CMK (cell line): ENCODE measurements around the gene LCE3E.
A peak's percentile ranks its signal among the peaks of the same experiment; 100 is the strongest.
"Not testable (repeated sequence)": the region's sequence is repeated elsewhere in the genome, so short reads cannot be mapped to it uniquely, and the experiment has no call there.

Experiments
- DNase-seq: peaks from one replicate; pipeline ENCODE4 v3.0.0-alpha.2; 2010; ENCODE audit warnings: low read depth

LCE3E gene, protein sequence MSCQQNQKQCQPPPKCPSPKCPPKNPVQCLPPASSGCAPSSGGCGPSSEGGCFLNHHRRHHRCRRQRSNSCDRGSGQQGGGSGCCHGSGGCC

GRCh38 chr1:152566681-152567080, at the start of gene LCE3E:
LCE3E (minus strand) TSS chr1:152566780; CDS start chr1:152566208, 572 bp downstream.
- no peak for DNase-seq

- no peak for DNase-seq
Measured at GRCh38 chr1:152613511-152613910, 46.9 kb upstream of the LCE3E start, which contains the start of gene LCE3B. LCE3B (plus strand) TSS chr1:152613811; CDS start chr1:152613811, 0 bp downstream.

DNA sequence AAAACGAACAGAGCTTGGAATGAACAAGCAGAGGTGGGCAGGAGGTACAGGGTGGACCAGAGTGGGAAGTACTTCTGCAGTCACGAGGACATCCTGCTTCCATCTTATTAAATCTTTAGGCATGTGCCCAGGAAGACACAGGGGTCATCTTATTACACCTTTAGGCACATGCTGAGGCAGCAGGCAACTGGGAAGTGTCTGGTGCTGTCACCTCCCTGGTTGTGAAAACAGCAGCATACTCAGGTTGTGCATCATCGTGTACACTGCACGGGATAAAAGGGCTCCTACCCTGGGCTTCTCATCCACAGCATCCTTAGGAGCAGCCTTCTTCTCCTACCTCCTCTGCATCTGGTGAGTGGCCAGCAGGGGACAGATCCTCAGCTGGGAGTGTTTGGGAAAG, 33.4 kb upstream of the LCE3E start, which contains the start of gene LCE3C:
Gene LCE3C, plus strand, starts transcription at position 301 of the 400 bp plus-strand sequence. CDS start 498 bp downstream, outside the sequence.
- no peak for DNase-seq

GRCh38 chr1:152596986-152597385, 30.4 kb upstream of the LCE3E start:
- DNase-seq = no peak

- DNase-seq = no peak
Measured at GRCh38 chr1:152585586-152585985, 19.0 kb upstream of the LCE3E start.

- DNase-seq = no peak
Measured at GRCh38 chr1:152582647-152583046, 16.1 kb upstream of the LCE3E start.

- DNase-seq = no peak
Measured at GRCh38 chr1:152580433-152580832, 13.9 kb upstream of the LCE3E start, which contains the start of gene LCE3D. LCE3D (minus strand) TSS chr1:152580516; CDS start chr1:152579936, 580 bp downstream.

DNA sequence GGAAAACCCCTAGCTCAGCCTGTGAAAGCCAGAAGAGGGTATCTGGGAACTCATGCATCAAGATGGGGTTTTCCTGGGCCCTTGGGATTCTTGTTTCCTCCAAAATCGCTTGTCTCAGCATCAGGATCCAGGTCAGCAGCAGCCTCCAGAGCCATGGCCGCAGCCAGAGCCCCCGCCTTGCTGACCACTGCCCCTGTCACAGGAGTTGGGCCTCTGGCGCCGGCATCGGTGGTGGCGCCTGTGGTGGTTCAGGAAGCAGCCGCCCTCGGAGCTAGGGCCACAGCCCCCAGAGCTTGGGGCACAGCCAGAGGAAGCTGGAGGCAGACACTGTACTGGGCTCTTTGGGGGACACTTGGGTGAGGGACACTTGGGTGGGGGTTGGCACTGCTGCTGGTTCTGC, 12.9 kb upstream of the LCE3E start:
- DNase-seq = not testable (repeated sequence)

DNA sequence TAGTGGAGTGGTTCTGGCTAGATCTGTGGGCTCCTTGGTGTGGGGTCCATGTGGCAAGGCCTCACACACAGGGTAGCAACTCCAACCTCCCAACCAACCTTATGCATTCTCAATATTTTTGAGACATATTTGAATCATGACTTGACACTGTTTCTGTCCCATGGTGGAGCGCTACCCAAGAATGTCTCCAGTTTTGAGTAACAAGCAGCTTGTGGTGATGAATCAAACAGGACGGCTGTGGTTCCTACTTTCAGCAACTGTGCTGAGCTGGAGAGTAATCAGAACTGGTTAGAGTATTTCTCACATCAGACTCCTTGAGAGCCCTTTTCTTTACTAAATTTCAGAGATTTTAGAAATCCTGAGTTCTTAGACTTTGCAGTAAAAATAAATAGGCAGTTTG, 10.6 kb upstream of the LCE3E start:
- DNase-seq = no peak

- no peak for DNase-seq
Measured at GRCh38 chr1:152565535-152566215, 905 bp downstream of the LCE3E start.

DNA sequence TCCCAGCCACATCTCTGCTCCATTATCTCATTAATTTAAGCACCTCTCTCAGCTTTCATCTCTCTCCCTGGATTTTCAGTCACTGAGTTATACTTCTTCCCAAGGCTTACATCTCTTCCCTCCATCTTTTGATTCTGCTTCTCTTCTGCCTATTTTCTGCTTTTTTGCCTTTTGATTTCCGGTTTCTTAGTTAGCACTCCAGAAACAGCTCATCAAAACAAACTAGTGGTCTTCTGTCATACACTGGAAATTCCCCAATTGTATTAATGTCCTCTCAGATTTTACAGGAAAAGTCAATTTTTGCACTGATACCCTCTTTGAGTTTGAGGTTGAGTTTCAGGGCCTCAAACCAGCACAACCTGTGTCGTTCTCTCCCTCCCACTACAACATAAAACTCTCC, 1.5 kb downstream of the LCE3E start:
- no peak for DNase-seq

DNA sequence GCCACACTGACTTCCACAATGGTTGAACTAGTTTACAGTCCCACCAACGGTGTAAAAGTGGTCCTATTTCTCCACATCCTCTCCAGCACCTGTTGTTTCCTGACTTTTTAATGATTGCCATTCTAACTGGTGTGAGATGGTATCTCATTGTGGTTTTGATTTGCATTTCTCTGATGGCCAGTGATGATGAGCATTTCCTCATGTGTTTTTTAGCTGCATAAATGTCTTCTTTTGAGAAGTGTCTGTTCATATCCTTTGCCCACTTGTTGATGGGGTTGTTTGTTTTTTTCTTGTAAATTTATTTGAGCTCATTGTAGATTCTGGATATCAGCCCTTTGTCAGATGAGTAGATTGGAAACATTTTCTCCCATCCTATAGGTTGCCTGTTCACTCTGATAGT, 18.2 kb downstream of the LCE3E start:
- DNase-seq = not testable (repeated sequence)

GRCh38 chr1:152546704-152547103, 19.9 kb downstream of the LCE3E start:
- peak; percentile 8 for DNase-seq

- DNase-seq = no peak
Measured at GRCh38 chr1:152543820-152544219, 22.8 kb downstream of the LCE3E start.

DNA sequence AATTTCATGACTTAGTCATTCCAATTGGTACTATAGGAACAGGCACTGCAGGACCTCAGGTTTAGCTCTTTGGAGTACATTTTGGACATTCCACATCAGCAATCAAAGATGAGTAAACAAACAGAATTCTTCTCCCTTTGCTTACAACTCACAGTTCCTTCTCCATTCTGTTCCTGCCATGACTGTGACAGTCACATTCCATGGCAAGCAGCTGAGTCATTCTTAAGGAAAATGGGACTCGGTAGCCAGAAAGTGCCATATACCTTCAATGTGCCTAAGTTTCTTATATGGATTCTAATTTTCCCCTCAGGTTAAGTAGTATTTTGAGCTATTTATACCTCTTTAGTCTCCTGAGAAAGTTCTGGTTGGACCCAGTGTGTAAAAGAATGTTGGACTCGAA, 26.7 kb downstream of the LCE3E start:
- no peak for DNase-seq

GRCh38 chr1:152537496-152537895, 29.1 kb downstream of the LCE3E start:
- DNase-seq = no peak

DNA sequence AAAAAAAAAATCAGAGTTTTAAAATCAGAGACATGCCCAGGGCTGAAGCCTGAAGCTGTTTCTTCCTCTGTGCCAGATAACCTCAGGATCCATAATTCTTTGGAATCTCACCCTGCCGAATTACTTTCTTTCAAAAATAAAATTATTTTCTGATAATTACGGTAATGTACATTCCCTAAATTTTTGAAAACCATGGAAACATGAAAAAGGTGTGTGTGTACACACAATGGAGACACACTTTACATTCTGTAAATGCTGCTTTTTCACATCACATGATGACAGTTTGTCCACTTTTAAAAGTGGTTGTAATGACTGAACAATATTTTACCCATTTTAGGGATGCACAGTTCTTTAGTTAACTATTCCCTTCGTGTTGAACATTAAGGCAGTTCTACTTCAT, 30.8 kb downstream of the LCE3E start:
- DNase-seq = no peak

GRCh38 chr1:152533327-152533938, 33.1 kb downstream of the LCE3E start:
- peak; percentile 21 for DNase-seq

DNA sequence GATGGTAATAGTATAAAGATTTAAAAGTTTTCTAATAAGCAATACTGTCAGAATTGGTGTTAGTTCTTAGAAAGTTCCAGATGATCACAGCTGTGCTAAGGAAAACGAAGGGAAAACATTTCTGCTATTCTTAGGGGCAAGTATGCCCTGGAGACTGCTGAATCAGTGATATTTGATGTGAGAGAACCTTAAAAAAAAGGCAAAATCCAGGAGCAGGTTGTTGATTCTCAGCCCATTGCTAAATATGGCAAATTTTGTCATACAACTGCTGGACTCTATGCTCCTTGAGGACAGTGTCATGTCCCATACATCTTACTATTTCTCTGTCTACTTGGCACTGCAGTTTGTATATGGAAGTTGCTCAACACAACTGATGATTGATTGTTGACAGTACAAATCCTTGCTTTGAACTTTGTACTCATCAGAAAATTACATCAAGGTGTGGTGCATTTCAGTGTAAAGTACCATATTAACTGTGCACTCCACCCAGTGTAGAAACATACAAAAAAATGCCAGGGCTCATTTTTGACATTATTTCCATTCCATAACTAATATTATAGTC, 41.4 kb downstream of the LCE3E start:
- DNase-seq = no peak

- no peak for DNase-seq
Measured at GRCh38 chr1:152520561-152521090, 46.0 kb downstream of the LCE3E start.

- DNase-seq = no peak
Measured at GRCh38 chr1:152519851-152520250, 46.7 kb downstream of the LCE3E start.

DNA sequence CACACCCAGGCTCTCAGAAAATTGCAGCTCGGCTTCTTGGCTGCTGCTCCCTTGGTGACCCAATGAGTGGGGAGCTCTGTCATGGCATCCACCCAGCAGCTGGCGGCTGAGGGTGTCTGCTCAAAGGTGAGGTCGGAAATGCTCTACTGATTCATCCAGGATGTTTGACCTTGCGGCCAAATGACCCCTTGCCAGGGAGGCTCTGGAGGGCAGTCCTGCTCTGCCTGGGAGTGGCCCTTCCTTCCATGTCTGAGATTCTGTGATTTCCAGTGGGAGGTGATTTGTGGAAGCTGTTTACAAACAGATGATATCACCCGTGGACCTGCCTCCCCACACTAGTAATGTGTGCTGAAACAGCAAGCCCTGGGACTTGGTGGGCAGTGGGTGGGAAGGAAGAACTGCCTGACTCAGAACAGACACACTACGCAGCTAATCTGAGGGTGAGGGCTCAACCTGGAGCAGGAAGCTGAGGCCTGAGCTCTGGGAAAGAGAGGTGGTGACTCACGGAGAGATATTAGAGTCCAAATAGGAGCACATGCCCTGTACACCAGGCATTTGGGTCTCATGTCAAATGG, 49.3 kb downstream of the LCE3E start:
- DNase-seq = no peak
